ENCODE measurements around the gene C1orf35. TPM values are rescaled to one million over a fixed set of nuclear protein-coding genes. Genes with fewer than 3 reads are reported as not detected.

C1orf35 gene
- total and polyA plus RNA-seq, 2 of the 8 experiments (the other 6 are each of a cell fraction or from before 2014, with no cell fraction given), result 18.6 to 19.9 TPM

DNA sequence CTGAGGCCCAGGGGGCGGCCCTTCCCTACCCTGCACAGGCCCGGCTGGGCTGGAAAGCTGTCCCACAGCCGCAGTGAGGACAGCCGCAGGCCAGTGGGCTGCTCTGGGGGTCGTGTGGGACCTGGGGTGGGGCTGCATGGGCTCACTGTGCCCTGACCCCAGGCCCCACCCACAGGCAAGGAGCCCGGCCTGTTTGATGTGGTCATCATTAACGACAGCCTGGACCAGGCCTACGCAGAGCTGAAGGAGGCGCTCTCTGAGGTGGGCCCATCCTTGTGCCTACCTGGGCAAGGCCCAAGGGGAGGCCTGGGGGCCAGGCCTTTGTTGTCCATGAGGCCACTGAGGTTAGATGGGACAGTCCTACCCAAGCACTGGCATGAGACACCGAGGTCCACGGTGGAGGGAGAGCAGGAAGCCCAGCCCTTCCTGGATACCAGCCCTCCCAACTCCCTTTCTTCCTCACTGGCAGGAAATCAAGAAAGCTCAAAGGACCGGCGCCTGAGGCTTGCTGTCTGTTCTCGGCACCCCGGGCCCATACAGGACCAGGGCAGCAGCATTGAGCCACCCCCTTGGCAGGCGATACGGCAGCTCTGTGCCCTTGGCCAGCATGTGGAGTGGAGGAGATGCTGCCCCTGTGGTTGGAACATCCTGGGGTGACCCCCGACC is 45.2 kb upstream of the C1orf35 start:
- H3K79me2 ChIP-seq (ENCODE audit: control insufficient read depth in 1 of 2, insufficient read depth in 2 of 2, low read length in 2 of 2), result peaks cover 0 to 16% of the 10 kb centered on the region in 2 experiments; a peak in 2 of 4 replicates
- no peak overlapping the region for H2BK120ac ChIP-seq (replicated peaks; ENCODE audit: low read depth, low read length)
- H4K8ac ChIP-seq (ENCODE audit: extremely low read depth, insufficient read depth, low read length), result peak overlapping the region; percentile 18; the same call in 1 of the 2 replicates
- H2BK5ac ChIP-seq (ENCODE audit: low read depth, low read length), result no peak overlapping the region
- H3K14ac ChIP-seq (ENCODE audit: insufficient read length), result no peak overlapping the region
- no peak overlapping the region for H4K5ac ChIP-seq (ENCODE audit: insufficient read length, low read depth, low read length)
- POLR2A ChIA-PET (ENCODE audit: partially characterized antibody), result interaction anchor here (0.8 to 3.1 kb wide), 7 partner anchors 8 to 65 kb away, joined by 3 to 18 read pairs (median 3); partner anchors contain the start of genes C1orf35 and GUK1
- no peak overlapping the region for H3K4me2 ChIP-seq (ENCODE audit: insufficient read depth in 1 of 2, low read depth in 2 of 2, low read length in 2 of 2)
- no peak overlapping the region for H2BK20ac ChIP-seq (ENCODE audit: low read length)
- H2AFZ ChIP-seq (ENCODE audit: low read length), result no peak overlapping the region
- H3K9me3 ChIP-seq (ENCODE audit: insufficient read depth in 2 of 2, low read depth in 1 of 2, low read length in 1 of 2), result no peaks in the 10 kb centered on the region
- H4K20me1 ChIP-seq (replicated peaks in 1 of 2; ENCODE audit: control insufficient read depth in 1 of 2, insufficient read depth in 2 of 2, low read length in 2 of 2), result peaks cover 2 to 15% of the 10 kb centered on the region in 2 experiments
- no peak overlapping the region for H3K56ac ChIP-seq (replicated peaks; ENCODE audit: insufficient read length, low read depth, low read length)
- DNase-seq (ENCODE audit: low read depth in 1 of 2, low spot score in 2 of 2) (peak in 1 of 2 experiments; percentile 38), FAIRE-seq (no peak)
- CTCF ChIA-PET (ENCODE audit: partially characterized antibody), result interaction anchor here (1.1 to 2.0 kb wide), 4 partner anchors 14 to 144 kb away, joined by 3 to 7 read pairs (median 4); no protein-coding TSS in a partner anchor
- H2AK5ac ChIP-seq (ENCODE audit: low read depth, low read length), result no peak overlapping the region
- no peak overlapping the region for H3K18ac ChIP-seq (ENCODE audit: extremely low read depth, low read length)
- H3K4me1 ChIP-seq (replicated peaks in 1 of 4; ENCODE audit: control insufficient read depth in 3 of 4, insufficient read depth in 4 of 4, low read length in 3 of 4), result peaks cover 0 to 10% (median 4%) of the 10 kb centered on the region in 4 experiments; a peak in 1 of 7 replicates
- 93% methylated on average over 15 of the region's 18 CpGs; no CpG with 5 or more reads in 1 of the 2 experiments for WGBS, 2 experiments (ENCODE audit: extremely low coverage in 1 of 2, insufficient coverage in 1 of 2, insufficient read length in 1 of 2, insufficient replicate concordance in 2 of 2, low coverage in 1 of 2, low lambda C conversion rate in 2 of 2, missing lambda C conversion rate in 1 of 2)
- no peak overlapping the region for H4K91ac ChIP-seq (replicated peaks; ENCODE audit: insufficient read length, low read length)
- no peaks in the 10 kb centered on the region for H3K36me3 ChIP-seq (ENCODE audit: control insufficient read depth in 2 of 4, insufficient read depth in 4 of 4, low read length in 3 of 4)
- H2BK15ac ChIP-seq (ENCODE audit: low read length), result no peak overlapping the region
- H3K79me1 ChIP-seq (ENCODE audit: low read depth, low read length), result peaks cover 4% of the 10 kb centered on the region
- no peak overlapping the region for H3K4ac ChIP-seq (replicated peaks; ENCODE audit: insufficient read length, low read depth, low read length)
- H2BK12ac ChIP-seq (ENCODE audit: low read depth, low read length), result no peak overlapping the region
- no peak overlapping the region; a peak in 1 of 7 replicates for H3K9ac ChIP-seq (replicated peaks in 1 of 4; ENCODE audit: extremely low read depth in 1 of 4, low read depth in 3 of 4, low read length in 3 of 4)
- H3K4me3 ChIP-seq (ENCODE audit: extremely low read depth in 1 of 4, insufficient read depth in 2 of 4, low read depth in 3 of 4, low read length in 4 of 4), result no peak overlapping the region
- TF ChIP-seq CHD1 (IDR thresholded peaks at IDR 0.05; ENCODE audit: low read depth, low read length), result no peak
- no peak for TF ChIP-seq USF2 (IDR thresholded peaks at IDR 0.05; ENCODE audit: low read length)
- no peak for TF ChIP-seq KDM1A (IDR thresholded peaks at IDR 0.05; ENCODE audit: borderline replicate concordance, low read length)
- no peak for TF ChIP-seq SUZ12 (IDR thresholded peaks at IDR 0.05; ENCODE audit: low read length)
- no peak for TF ChIP-seq JUN (IDR thresholded peaks at IDR 0.05; ENCODE audit: low read depth, low read length)
- no peak overlapping the region for H3K23ac ChIP-seq (ENCODE audit: insufficient read length)
- no peak overlapping the region for H3K27ac ChIP-seq (ENCODE audit: low read depth, low read length)
- H3K27me3 ChIP-seq (replicated peaks in 1 of 4; ENCODE audit: control insufficient read depth in 3 of 4, extremely low read depth in 1 of 4, insufficient read depth in 3 of 4, low read length in 3 of 4), result no peaks in the 10 kb centered on the region
- no peaks in the 10 kb centered on the region; the same call in 1 of the 2 replicates for H3K23me2 ChIP-seq (ENCODE audit: low read depth, low read length)
